ENCODE data around the gene TMEM253.

Gene TMEM253

DNA sequence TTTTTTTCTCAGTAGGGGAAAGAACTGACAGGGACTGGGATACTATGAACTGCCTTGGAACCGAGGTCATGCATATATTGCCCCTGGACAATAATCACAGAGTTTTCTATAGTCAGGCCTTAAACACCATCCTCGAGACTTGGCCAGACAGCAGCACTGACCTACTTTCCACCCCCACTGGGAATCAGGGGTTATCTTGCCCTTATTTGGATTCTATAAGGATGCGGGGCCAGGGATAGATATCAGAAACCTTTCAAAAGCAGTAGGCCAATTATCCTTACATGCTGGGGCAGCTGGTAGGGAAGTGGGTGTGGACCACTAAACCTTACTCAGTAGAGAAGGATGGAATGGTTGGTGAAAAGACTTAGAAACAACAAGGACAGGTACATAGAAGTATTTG is 4.4 kb upstream of the TMEM253 start:
- TF ChIP-seq, protein P1, sequence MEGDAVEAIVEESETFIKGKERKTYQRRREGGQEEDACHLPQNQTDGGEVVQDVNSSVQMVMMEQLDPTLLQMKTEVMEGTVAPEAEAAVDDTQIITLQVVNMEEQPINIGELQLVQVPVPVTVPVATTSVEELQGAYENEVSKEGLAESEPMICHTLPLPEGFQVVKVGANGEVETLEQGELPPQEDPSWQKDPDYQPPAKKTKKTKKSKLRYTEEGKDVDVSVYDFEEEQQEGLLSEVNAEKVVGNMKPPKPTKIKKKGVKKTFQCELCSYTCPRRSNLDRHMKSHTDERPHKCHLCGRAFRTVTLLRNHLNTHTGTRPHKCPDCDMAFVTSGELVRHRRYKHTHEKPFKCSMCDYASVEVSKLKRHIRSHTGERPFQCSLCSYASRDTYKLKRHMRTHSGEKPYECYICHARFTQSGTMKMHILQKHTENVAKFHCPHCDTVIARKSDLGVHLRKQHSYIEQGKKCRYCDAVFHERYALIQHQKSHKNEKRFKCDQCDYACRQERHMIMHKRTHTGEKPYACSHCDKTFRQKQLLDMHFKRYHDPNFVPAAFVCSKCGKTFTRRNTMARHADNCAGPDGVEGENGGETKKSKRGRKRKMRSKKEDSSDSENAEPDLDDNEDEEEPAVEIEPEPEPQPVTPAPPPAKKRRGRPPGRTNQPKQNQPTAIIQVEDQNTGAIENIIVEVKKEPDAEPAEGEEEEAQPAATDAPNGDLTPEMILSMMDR (IDR thresholded peaks at IDR 0.05; ENCODE audit: borderline replicate concordance, insufficient read depth, low read depth, low read length) = no peak

DNA sequence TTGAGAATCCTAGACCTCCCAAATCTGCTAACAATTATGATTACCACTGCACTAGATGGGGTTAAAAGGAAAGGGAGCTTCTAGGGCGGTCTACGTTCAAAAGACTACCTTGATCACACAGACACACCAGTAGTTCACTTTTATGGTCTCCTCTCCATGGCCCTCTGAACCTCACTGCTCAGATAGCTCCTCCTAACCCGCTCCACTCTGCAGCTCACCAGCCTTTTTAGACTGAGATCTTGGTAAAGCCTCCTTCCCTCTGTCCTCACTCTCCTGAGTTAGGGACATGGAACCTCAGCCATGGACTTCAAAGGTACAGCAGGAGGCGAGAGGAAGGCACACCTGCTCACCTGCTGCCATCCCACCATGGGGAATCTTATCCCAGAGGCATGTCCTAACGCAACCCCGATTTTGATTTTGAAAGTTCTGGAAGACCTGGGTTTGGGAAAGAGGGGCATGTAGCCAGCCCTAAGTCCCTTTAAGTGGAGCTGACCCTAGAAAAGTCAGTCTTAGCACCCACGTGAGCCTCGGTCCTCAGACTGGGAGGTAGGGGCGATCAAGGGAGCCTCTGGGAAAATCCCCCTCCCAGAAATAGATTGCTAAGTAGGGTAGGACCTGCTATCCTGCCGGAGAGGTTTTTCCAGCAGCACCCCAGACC is 3.8 kb upstream of the TMEM253 start:
- TF ChIP-seq, protein P1 (IDR thresholded peaks at IDR 0.05; ENCODE audit: borderline replicate concordance, insufficient read depth, low read depth, low read length) = no peak
- no peak overlapping the region for H3K4me3 ChIP-seq (ENCODE audit: low read depth, low read length)

More for the DNA sequence above, 4.4 kb upstream of the TMEM253 start:
- no peak overlapping the region for H3K4me3 ChIP-seq (ENCODE audit: low read depth, low read length)

DNA sequence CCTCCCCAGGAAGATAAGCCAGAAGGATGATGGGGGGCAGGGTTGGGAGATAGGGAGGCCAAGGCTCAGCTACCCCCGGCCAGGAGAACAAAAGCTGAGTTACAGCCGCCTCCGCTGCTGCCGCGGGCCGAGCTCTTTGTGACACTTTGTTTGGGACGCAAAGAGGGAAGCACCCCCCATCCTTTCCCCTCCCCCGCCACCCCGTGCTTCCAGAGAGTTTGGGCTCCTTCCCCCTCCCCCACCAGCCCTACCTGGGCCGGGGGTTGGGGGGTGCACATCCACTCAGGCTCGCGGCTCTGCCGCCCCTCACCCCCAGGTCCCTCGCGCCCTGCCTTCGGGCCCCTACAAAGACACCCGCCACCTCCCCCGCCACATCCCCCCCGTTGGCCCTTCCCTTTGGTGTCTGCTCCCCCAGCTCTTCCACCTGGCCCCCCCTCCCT is 3.2 kb upstream of the TMEM253 start:
- TF ChIP-seq, protein P1 (IDR thresholded peaks at IDR 0.05; ENCODE audit: borderline replicate concordance, insufficient read depth, low read depth, low read length) = no peak
- no peak overlapping the region for H3K4me3 ChIP-seq (ENCODE audit: low read depth, low read length)

DNA sequence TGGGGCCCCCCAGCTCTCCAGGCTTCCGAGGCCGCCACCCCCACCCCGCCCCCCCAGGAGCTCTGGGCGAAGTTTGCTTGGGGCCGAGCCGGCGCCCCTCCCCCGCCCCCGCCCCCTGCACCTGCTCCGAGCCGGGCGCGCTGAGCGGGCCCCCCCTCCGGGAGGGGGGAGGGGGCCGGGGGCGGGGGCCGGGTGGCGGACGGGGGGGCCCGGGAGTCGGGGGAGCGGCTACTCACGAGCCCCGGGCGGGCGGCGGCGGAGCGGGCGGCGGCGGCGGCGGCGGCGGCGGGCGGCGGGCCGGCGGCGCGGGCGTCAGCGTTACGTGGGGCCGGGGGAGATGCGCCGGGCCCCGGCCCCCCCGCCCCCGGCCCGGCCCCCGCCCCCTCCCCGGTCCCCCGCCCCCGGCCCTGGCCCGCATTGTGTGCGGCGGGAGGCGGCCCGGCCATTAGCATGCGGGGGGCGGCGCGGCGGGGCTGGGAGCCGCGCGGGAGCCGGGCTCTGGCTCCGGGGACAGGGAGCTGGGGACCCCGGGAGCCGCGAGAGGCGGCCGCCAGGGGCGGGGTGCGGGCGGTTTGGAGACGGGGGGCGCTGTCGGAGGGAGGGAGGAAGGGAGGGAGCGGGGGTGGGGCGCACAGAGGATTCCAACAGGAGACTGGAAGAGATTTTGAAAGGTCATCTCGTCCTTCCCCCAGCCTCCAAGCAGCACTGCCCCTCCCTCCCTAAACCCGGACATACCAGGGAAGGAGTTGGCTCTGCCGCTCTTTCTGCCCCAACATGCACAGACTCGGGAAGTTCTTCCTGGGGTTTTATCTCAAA is 2.6 kb upstream of the TMEM253 start, which contains the start of gene ZNF219:
ZNF219 (minus strand) TSS at position 580 of the 816 bp plus-strand sequence. CDS start 5,064 bp downstream, outside the sequence.
- H3K4me3 ChIP-seq (ENCODE audit: low read depth, low read length) = no peak within 1 kb of the TSS
- TF ChIP-seq, protein P1 (IDR thresholded peaks at IDR 0.05; ENCODE audit: borderline replicate concordance, insufficient read depth, low read depth, low read length) = no peak

DNA sequence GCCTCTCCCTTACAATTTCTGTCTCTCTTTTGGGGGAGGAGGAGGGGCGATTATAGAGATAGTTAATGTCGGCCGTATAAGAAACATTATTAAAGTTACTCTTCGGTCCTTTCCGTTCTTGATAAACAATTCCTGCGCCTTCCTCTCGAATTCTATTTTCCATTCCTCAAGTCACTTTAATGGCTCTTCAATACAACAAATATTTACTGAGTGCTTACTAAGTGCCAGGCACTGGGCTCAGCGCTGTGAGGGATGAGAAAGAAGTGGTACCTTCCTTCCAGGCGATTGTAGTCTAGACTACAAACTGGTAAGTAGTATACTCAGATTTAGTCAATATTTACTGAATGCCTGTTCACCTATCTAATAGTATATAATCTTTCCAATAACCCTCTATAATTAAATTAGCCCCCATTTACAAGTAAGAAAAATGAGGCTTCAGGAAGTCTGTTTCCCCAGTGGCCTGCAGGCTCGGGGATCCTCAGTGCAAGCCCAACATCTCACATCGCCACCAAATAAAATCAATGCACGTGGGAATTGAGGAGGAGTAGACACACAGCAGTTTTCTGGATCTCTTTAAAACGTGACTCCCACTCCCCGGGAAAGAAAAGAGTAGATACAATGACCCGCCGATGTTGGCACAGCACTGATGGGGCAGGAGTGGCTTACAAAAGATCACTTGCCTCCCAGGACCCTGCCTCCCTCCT is 1.8 kb upstream of the TMEM253 start:
- TF ChIP-seq, protein P1 (IDR thresholded peaks at IDR 0.05; ENCODE audit: borderline replicate concordance, insufficient read depth, low read depth, low read length) = no peak
- H3K4me3 ChIP-seq (ENCODE audit: low read depth, low read length) = no peak overlapping the region

DNA sequence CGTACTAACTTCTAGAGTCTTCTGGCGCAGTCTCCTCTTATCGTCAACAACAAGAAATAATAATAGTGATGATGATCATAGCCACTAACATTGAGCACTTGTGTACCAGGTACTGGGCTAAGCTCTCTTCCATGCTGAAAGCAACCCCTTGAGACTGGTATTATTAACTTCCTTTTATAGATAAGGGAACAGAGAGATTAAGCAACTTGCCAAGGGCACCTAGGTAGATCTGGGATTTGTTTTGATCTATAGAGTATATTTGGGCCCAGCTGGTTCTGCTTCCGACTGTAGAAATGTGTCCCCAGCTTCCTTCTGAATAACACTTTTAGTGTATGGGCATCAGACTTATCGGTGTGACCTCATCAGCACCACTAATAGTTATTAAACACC is 1.3 kb upstream of the TMEM253 start:
- TF ChIP-seq, protein P1 (IDR thresholded peaks at IDR 0.05; ENCODE audit: borderline replicate concordance, insufficient read depth, low read depth, low read length) = no peak
- H3K4me3 ChIP-seq (ENCODE audit: low read depth, low read length) = no peak overlapping the region

All from GM12875 (cell line).